ENCODE data around the gene PRXL2A.

DNA sequence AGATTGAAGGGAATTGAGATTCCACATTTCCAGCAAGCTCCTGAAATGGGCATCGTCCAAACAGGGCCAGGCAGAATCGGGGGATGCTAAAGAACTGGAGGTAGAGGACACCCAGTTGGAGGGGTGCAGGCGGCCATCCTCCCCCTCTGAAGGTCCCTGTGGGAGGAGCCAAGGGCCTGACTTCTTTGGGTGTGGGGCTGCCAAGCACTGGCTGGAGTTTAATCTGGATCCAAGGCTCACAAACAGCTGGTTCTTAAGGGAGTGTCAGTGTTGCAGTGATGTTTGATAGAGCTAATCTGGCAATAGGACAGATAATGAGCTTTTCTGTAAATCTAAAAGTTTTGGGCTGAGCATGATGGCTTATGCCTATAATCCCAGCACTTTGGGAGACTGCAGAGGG is 66.6 kb downstream of the PRXL2A start:
- TF ChIP-seq, protein P1, sequence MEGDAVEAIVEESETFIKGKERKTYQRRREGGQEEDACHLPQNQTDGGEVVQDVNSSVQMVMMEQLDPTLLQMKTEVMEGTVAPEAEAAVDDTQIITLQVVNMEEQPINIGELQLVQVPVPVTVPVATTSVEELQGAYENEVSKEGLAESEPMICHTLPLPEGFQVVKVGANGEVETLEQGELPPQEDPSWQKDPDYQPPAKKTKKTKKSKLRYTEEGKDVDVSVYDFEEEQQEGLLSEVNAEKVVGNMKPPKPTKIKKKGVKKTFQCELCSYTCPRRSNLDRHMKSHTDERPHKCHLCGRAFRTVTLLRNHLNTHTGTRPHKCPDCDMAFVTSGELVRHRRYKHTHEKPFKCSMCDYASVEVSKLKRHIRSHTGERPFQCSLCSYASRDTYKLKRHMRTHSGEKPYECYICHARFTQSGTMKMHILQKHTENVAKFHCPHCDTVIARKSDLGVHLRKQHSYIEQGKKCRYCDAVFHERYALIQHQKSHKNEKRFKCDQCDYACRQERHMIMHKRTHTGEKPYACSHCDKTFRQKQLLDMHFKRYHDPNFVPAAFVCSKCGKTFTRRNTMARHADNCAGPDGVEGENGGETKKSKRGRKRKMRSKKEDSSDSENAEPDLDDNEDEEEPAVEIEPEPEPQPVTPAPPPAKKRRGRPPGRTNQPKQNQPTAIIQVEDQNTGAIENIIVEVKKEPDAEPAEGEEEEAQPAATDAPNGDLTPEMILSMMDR (tag by site-specific recombination; IDR thresholded peaks at IDR 0.05), result no peak
- TF ChIP-seq, protein P2, sequence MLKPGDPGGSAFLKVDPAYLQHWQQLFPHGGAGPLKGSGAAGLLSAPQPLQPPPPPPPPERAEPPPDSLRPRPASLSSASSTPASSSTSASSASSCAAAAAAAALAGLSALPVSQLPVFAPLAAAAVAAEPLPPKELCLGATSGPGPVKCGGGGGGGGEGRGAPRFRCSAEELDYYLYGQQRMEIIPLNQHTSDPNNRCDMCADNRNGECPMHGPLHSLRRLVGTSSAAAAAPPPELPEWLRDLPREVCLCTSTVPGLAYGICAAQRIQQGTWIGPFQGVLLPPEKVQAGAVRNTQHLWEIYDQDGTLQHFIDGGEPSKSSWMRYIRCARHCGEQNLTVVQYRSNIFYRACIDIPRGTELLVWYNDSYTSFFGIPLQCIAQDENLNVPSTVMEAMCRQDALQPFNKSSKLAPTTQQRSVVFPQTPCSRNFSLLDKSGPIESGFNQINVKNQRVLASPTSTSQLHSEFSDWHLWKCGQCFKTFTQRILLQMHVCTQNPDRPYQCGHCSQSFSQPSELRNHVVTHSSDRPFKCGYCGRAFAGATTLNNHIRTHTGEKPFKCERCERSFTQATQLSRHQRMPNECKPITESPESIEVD (tag by site-specific recombination; IDR thresholded peaks at IDR 0.05), result no peak
- no peak for TF ChIP-seq ZNF274 (IDR thresholded peaks at IDR 0.05; ENCODE audit: low read length)
- no peak for TF ChIP-seq ZNF274 (tag by site-specific recombination; IDR thresholded peaks at IDR 0.05; ENCODE audit: borderline replicate concordance)
- no peak for TF ChIP-seq ZNF843 (tag by site-specific recombination; IDR thresholded peaks at IDR 0.05)
